ENCODE results near the gene C19orf33.

DNA sequence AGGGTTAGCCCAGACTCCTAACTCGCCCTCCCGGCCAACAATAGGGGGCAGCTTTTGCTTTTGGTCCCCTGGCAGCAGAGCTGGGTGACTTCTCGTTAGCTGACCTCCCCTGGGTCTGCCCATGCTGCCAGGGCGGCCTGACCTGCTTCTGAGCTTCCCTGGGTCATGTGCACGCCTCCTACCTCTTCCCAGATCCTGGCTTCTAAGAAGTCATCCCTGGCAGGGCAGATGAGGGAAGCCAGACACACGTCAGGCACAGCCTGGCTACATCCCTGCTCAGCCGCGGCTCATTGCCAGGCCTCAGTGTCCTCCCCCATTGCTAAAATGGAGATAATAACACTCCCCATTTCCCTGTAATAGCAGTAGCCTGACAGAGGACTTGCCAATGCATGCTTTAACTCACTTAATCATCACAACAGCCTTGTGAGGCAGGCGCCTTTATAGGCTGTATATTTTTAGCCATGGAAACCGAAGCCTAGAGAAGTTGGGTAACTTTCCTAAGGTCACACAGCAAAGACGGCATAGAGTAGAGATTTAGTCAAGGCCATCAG lies 17.7 kb downstream of the C19orf33 start:
- TF ChIP-seq TAF1 (IDR thresholded peaks at IDR 0.05; ENCODE audit: borderline replicate concordance, insufficient read depth, low read length) (no peak), POLR2AphosphoS5 (IDR thresholded peaks at IDR 0.05; ENCODE audit: low read depth, low read length) (no peak), SIN3A (IDR thresholded peaks at IDR 0.05; ENCODE audit: borderline replicate concordance, insufficient read depth, low read length) (no peak)
